NB4 (cell line): ENCODE measurements around the gene PCSK5.

ENCODE experiments used
- CTCF ChIP-seq: IDR thresholded peaks from one replicate; pipeline ENCODE4 v1.5.1; 2012; ENCODE audit warnings: low read depth, low read length
- MAX ChIP-seq: IDR thresholded peaks from 2 replicates; pipeline ENCODE4 v1.6.1; 2011; ENCODE audit warnings: low read depth, low read length
- MYC ChIP-seq: IDR thresholded peaks from 2 replicates; pipeline ENCODE4 v1.6.1; 2011; ENCODE audit warnings: low read depth, low read length
- POLR2A ChIP-seq: IDR thresholded peaks from 2 replicates; pipeline ENCODE4 v1.6.1; 2011; ENCODE audit warnings: mild to moderate bottlenecking; ENCODE audit not compliant: insufficient read length; ENCODE audit errors: extremely low read depth

- TF ChIP-seq POLR2A (no peak), CTCF (no peak), MYC (no peak), MAX (no peak)
These were observed 272.5 kb downstream of the PCSK5 start for GRCh38 chr9:76162751-76163500.
